ENCODE measurements around the gene HID1.

DNA sequence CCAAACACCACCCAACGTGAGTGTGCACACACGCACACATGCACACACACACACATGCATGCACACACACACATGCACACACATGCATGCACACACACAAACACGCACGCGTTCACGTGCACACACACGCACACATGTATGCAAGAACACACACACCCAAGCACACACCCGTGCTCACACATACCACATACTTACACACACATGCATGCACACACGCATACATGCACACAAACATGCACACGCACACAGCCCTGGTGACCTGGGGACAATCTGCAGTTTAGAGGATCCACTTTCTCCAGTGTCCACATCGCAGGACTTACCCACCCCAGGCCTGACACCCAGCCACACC is 55.7 kb downstream of the HID1 start:
- TF ChIP-seq, protein P1, sequence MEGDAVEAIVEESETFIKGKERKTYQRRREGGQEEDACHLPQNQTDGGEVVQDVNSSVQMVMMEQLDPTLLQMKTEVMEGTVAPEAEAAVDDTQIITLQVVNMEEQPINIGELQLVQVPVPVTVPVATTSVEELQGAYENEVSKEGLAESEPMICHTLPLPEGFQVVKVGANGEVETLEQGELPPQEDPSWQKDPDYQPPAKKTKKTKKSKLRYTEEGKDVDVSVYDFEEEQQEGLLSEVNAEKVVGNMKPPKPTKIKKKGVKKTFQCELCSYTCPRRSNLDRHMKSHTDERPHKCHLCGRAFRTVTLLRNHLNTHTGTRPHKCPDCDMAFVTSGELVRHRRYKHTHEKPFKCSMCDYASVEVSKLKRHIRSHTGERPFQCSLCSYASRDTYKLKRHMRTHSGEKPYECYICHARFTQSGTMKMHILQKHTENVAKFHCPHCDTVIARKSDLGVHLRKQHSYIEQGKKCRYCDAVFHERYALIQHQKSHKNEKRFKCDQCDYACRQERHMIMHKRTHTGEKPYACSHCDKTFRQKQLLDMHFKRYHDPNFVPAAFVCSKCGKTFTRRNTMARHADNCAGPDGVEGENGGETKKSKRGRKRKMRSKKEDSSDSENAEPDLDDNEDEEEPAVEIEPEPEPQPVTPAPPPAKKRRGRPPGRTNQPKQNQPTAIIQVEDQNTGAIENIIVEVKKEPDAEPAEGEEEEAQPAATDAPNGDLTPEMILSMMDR (IDR thresholded peaks at IDR 0.05) = no peak
- no peak for TF ChIP-seq POLR2A (IDR thresholded peaks at IDR 0.05)
